ENCODE measurements around the gene CYP2J2. TPM values are rescaled to one million over a fixed set of nuclear protein-coding genes. Genes with fewer than 3 reads are reported as not detected.

Gene CYP2J2
- total and polyA plus RNA-seq, 4 donors, result 4.5 to 8.6 (median 5.5) TPM

GRCh38 chr1:59846209-59846894 is 80.2 kb downstream of the CYP2J2 start:
- Histone ChIP-seq H3K27ac (ENCODE audit: low read depth, low read length) (no peak overlapping the region), H3K4me3 (ENCODE audit: low read depth, low read length) (no peak overlapping the region), H3K27me3 (ENCODE audit: control insufficient read depth, insufficient read depth, low read length) (no peaks in the 10 kb centered on the region), H3K4me1 (ENCODE audit: control insufficient read depth, insufficient read depth, low read length) (no peaks in the 10 kb centered on the region), H3K9me3 (ENCODE audit: control insufficient read depth, insufficient read depth, low read length) (peaks cover 3% of the 10 kb centered on the region), H3K36me3 (ENCODE audit: control insufficient read depth, insufficient read depth, low read length) (no peaks in the 10 kb centered on the region)
- WGBS (ENCODE audit: insufficient coverage), result no CpG with 5 or more reads among the region's 3 CpGs
- DNase-seq (ENCODE audit: low read depth in 4 of 6, low spot score in 6 of 6), result no peak

- no peaks in the 10 kb centered on the region for H3K36me3 ChIP-seq (ENCODE audit: control insufficient read depth, insufficient read depth, low read length)
- no peaks in the 10 kb centered on the region for H3K27me3 ChIP-seq (ENCODE audit: control insufficient read depth, insufficient read depth, low read length)
- 100% methylated on average over 1 of the region's 2 CpGs for WGBS (ENCODE audit: insufficient coverage)
- no peak overlapping the region for H3K27ac ChIP-seq (ENCODE audit: low read depth, low read length)
- no peak for DNase-seq (ENCODE audit: low read depth in 4 of 6, low spot score in 6 of 6)
- no peaks in the 10 kb centered on the region for H3K4me1 ChIP-seq (ENCODE audit: control insufficient read depth, insufficient read depth, low read length)
- H3K4me3 ChIP-seq (ENCODE audit: low read depth, low read length), result no peak overlapping the region
- H3K9me3 ChIP-seq (ENCODE audit: control insufficient read depth, insufficient read depth, low read length), result no peaks in the 10 kb centered on the region
Observed at GRCh38 chr1:59845091-59845490, 81.5 kb downstream of the CYP2J2 start.

Small RNA genes lying within 50 kb of the gene (small RNA-seq; reads per million reads assigned to genes)
- gene RN7SL475P (ENCODE audit: low replicate concordance), result not detected

Other genes with a start within 250 kb of the CYP2J2 start
- 10 to 100 TPM; 12.1 to 14.9 TPM for gene HOOK1, start 111.8 kb downstream of the CYP2J2 start, total RNA-seq
- 1 to 10 TPM; 6.5 to 8.7 TPM for gene HOOK1, start 111.8 kb downstream of the CYP2J2 start, polyA plus RNA-seq (ENCODE audit: insufficient read length in 2 of 2)
- 1 to 10 TPM; 1.1 to 1.8 TPM for gene C1orf87, start 147.0 kb upstream of the CYP2J2 start, total RNA-seq
- 1 to 10 TPM; 1.3 to 3.2 TPM for gene C1orf87, start 147.0 kb upstream of the CYP2J2 start, polyA plus RNA-seq (ENCODE audit: insufficient read length in 2 of 2)